SHP77 treated with DMSO at 0.1 percent for 48 hours (cell line): ENCODE measurements around the gene SOX5.

Experiments used
- DNase-seq: peaks from one replicate; lab custom pipeline; 2025; lab: John Stamatoyannopoulos, UW

SOX5 gene

DNA sequence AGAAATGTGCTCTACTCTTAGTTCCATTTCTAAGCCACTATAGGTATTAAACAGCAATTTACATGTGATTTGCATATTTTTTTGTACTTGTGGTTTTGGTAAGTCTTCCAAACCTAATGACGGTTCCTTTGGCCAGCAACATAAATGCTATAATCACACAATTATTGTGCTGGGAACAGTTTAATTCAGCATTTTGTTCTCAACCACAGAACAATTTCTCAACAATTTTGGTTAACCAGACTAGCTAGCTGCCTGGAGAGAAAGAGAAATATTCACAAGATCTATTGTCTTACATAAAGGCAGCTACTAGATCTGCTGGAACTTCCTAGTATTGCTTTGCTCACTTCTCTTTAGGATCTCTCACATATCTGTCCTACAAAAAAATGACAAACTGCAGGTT is 265.3 kb downstream of the SOX5 start:
- no peak for DNase-seq

- DNase-seq, result no peak
Observed at GRCh38 chr12:23681237-23681636, 268.2 kb downstream of the SOX5 start.

DNA sequence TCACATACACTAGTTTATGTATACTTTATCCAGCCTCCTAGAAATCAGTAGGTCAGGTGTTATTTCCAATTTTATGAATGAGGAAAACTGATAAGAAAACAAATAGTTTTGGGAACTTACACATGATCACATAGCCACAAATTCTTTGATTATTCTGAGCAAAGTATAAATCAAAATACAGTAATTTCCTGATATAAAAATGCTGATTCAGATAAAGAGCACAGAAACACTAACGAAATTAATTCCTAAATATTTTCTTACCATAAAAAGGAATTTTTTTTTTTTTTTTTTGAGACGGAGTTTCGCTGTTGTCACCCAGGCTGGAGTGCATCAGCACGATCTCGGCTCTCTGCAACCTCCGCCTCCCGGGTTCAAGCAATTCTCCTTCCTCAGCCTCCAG is 275.4 kb downstream of the SOX5 start:
- no peak for DNase-seq

GRCh38 chr12:23671881-23672280 is 277.6 kb downstream of the SOX5 start:
- DNase-seq, result no peak

GRCh38 chr12:23670684-23671083 is 278.8 kb downstream of the SOX5 start:
- DNase-seq, result no peak

GRCh38 chr12:23669691-23670090 is 279.8 kb downstream of the SOX5 start:
- DNase-seq, result no peak

- DNase-seq, result no peak
Observed at GRCh38 chr12:23666866-23667265, 282.6 kb downstream of the SOX5 start.

DNA sequence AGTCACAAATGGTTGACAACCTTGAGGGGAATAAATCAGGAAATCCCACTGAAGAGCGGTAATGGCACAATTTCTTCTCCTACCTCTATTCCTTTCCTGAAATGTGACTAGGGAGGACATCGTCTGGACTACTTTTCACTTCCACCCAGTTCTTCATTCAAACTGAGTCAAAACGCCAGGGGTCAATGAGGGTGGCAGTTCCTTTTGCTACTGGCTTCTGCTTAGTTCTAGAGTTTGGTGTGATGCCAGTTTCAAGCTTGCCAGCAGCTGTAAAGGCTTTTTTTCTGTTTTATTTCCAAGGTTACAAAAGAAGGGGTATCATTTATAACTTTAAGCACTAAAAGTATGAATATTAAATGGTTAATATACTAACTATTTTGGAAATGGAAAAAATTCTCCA is 286.5 kb downstream of the SOX5 start:
- DNase-seq, result peak; percentile 33

DNA sequence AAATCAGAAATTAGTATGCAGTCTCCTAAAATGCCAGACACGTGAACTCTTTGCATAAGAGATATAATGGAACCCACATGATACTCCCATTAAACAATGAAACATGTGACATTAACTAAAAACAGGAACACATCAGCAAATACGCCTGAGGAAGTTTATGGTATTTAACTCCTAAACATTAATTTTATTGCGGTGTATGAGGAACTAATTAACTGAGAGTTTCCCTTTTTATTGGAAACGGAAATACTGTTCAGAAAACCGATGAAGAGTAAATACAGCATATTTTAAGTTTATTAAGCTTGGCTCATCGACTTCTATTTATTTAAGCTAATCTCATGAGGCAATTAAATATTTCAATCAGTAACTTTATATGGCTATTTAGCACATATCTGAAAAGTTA is 290.3 kb downstream of the SOX5 start:
- no peak for DNase-seq

GRCh38 chr12:23657598-23657997 is 291.9 kb downstream of the SOX5 start:
- DNase-seq, result no peak

GRCh38 chr12:23655884-23656283 is 293.6 kb downstream of the SOX5 start:
- no peak for DNase-seq

- DNase-seq, result no peak
Observed at GRCh38 chr12:23655112-23655511, 294.4 kb downstream of the SOX5 start.

DNA sequence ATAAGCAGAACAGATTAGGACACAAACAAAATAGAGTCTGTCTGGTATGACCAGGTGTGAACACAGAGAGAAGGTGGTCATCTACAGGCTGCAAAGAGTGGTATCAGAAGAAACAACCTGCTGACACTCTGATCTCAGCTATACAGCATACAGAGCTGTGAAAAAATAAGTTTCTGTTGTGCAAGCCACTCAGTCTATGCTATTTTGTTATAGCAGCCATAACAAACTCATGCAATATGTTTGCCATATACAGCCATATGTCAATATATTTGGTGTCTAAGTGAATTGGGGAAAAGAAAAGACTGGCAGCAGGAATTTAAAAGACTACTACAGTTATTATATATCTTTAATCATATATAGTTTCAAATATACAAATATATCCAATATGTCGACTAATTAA is 300.9 kb downstream of the SOX5 start:
- no peak for DNase-seq

- no peak for DNase-seq
Observed at GRCh38 chr12:23640754-23641153, 308.7 kb downstream of the SOX5 start.

- DNase-seq, result no peak
Observed at GRCh38 chr12:23634344-23634743, 315.1 kb downstream of the SOX5 start.

- no peak for DNase-seq
Observed at GRCh38 chr12:23631786-23632377, 317.6 kb downstream of the SOX5 start.

DNA sequence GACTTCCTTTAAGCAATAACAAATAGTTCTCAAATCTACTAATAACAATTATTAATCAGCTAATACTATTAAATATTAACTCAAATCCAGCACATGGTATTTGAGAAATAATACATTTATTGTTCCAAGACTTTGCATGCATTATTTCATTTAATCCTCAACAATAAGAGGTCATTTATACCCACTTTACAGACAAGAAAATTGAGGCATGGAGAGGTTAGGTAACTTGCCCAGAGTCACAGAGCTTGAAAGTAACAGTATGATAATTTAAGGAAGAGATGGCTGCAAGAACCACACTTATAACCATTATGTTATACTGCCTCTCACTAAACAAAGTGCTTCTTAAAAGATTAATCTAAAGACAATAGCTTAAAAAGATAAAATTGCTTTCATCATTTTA is 318.9 kb downstream of the SOX5 start:
- no peak for DNase-seq

- DNase-seq, result no peak
Observed at GRCh38 chr12:23628806-23629205, 320.7 kb downstream of the SOX5 start.

GRCh38 chr12:23626791-23627190 is 322.7 kb downstream of the SOX5 start:
- DNase-seq, result no peak

- peak; percentile 44 for DNase-seq
Observed at GRCh38 chr12:23621900-23622299, 327.6 kb downstream of the SOX5 start.

- DNase-seq, result no peak
Observed at GRCh38 chr12:23618718-23619117, 330.8 kb downstream of the SOX5 start.

DNA sequence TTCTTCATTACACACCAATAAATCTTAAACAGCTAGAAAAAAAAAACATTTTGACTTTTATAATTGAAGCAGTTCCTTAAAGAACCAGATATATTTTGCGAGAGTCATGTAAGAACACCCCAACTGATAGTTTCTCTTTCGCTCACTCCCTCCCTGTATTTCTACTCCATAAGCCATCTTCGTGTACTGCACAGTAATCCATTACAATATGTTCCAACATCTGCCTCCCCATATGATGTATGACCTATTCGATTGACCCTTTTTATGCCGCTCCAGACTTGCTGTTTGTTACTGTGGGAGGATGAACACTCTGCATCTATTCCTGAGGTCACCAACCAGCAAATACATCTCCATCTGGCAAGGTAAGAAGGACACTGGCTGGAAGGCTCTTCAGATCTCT is 331.7 kb downstream of the SOX5 start:
- DNase-seq, result no peak

GRCh38 chr12:23614280-23614679 is 335.2 kb downstream of the SOX5 start:
- DNase-seq, result no peak

- DNase-seq, result no peak
Observed at GRCh38 chr12:23611320-23611719, 338.1 kb downstream of the SOX5 start.

- no peak for DNase-seq
Observed at GRCh38 chr12:23600919-23601318, 348.6 kb downstream of the SOX5 start.
